BE2C (cell line): Measurements from ENCODE around the gene YLPM1.

Source experiments
- DNase-seq: peaks from one replicate; pipeline ENCODE4 v3.0.0-alpha.2; 2020
- H3K27me3 ChIP-seq: fragments of 250-450 bp; sonication (Bioruptor Pico); 2 replicates; pipeline ENCODE4 v1.5.1; 2020; ENCODE audit warnings: mild to moderate bottlenecking
- H3K36me3 ChIP-seq: fragments of 250-450 bp; sonication (Bioruptor Pico); 2 replicates; pipeline ENCODE4 v1.5.1; 2020; ENCODE audit warnings: mild to moderate bottlenecking
- H3K4me1 ChIP-seq: fragments of 250-450 bp; sonication (Bioruptor Pico); 2 replicates; pipeline ENCODE4 v1.5.1; 2020
- H3K4me3 ChIP-seq: 2 replicates; pipeline ENCODE4 v1.5.1; 2011; ENCODE audit warnings: low read depth, low read length
- H3K9me3 ChIP-seq: fragments of 250-450 bp; sonication (Bioruptor Pico); 2 replicates; pipeline ENCODE4 v1.5.1; 2020
- TF ChIP-seq, protein P1 (sequence below): IDR thresholded peaks from 2 replicates; pipeline ENCODE4 v1.5.1; 2012; ENCODE audit warnings: mild to moderate bottlenecking, low read depth, low read length

YLPM1 gene

DNA sequence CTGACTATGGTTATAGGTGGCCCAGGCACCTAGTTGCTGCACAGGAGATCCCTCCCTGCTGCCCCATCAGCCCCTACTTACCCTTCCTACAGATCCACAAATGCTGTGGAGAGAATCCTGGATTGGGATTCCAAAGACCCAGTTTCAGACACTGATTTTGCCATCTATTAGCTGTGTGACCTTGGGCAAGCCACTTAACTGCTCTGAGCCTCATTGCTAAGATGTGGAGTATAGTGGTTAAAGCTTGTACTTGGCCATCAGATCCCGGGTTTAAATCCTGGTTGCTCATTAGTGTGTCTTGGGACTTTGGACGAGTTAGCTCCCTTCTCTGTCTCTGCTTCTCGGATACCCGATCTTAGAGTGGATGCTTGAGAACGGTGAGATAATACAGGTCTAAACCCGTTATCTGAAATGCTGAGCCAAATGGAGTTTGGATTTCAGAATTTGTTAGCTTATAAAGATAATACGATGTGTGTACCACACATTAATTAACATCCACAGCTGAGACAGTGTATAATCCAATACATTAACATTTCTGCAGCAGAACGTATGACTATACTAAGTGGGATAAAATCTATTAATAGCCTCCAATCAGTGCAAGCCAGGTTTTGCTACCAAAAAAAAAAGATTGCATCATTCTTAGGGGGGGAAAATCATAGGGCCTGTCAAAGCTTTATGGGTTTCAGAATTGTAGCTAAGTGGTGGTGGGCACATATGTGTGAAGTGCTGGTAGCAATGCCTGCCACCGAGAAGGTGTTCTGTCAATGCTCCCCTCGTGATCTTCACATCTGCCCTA, 96.8 kb downstream of the YLPM1 start:
- TF ChIP-seq, protein P1, sequence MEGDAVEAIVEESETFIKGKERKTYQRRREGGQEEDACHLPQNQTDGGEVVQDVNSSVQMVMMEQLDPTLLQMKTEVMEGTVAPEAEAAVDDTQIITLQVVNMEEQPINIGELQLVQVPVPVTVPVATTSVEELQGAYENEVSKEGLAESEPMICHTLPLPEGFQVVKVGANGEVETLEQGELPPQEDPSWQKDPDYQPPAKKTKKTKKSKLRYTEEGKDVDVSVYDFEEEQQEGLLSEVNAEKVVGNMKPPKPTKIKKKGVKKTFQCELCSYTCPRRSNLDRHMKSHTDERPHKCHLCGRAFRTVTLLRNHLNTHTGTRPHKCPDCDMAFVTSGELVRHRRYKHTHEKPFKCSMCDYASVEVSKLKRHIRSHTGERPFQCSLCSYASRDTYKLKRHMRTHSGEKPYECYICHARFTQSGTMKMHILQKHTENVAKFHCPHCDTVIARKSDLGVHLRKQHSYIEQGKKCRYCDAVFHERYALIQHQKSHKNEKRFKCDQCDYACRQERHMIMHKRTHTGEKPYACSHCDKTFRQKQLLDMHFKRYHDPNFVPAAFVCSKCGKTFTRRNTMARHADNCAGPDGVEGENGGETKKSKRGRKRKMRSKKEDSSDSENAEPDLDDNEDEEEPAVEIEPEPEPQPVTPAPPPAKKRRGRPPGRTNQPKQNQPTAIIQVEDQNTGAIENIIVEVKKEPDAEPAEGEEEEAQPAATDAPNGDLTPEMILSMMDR = no peak
- Histone ChIP-seq H3K27me3 (no peaks in the 10 kb centered on the region), H3K4me1 (no peaks in the 10 kb centered on the region), H3K36me3 (peaks cover 3% of the 10 kb centered on the region; the same call in 1 of the 2 replicates), H3K9me3 (no peaks in the 10 kb centered on the region), H3K4me3 (no peak overlapping the region)
- no peak for DNase-seq

DNA sequence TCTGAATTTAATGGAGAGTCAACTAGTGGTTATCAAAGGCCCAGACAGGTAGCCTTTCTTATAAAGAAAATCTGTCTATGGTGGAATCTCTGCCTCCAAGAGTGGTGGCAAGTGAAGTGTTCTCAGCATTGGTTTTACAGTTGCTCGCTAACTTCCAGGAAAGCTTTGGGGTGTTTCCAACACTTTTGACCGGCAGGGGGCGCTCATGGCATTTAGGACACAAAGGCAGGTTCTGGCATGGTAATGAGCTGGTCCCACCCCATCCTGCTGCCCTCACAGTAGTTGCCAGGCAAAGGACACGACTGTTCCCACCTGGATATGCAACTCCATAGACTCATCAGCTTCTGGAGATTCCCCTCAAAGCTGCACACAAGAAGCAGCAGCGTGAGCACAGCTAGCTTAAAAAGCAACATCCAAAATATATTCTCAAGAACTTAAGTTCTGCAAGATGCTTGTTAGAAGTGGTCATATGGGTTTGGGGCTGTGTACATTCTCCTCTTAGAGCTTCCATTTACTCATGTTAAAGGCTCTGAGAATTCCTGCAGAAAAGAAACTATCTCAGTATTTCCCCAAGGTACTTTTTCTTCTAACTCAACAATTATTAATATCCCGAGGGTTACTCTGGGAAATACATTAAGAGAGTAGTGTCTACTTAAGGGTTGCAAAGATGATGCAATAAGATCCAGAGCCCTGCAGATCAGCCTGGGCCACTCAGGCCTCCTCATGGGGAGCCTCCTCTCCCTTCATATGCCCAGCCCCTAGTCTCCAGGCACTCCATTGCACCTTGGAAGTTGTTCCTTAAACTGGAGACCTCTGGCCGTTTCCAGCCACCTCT, 98.0 kb downstream of the YLPM1 start:
- H3K4me1 ChIP-seq = no peaks in the 10 kb centered on the region
- TF ChIP-seq, protein P1 = peak; percentile 95
- no peaks in the 10 kb centered on the region for H3K27me3 ChIP-seq
- no peaks in the 10 kb centered on the region for H3K9me3 ChIP-seq
- H3K4me3 ChIP-seq = no peak overlapping the region
- H3K36me3 ChIP-seq = no peaks in the 10 kb centered on the region; the same call in 1 of the 2 replicates
- peak; percentile 93 for DNase-seq

DNA sequence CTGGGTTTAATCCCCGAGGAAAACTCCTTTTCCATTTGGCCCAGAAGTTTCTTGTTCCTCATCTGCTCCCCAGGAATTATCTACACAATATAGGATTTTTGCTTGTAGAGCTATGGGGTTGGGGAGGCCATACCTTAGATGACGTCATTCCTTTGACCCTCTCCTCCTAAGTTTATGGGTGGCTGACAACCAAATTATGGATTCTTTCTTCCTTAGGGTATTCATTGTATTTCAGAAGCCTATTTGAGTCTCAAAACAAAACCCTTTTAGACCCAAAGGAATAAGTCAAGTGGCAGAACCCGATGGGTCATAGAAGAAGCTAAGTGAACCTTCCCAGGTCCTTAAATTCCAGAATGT, 98.6 kb downstream of the YLPM1 start:
- no peaks in the 10 kb centered on the region for H3K4me1 ChIP-seq
- TF ChIP-seq, protein P1 = no peak
- H3K4me3 ChIP-seq = no peak overlapping the region
- H3K36me3 ChIP-seq = no peaks in the 10 kb centered on the region
- H3K27me3 ChIP-seq = no peaks in the 10 kb centered on the region
- H3K9me3 ChIP-seq = no peaks in the 10 kb centered on the region
- no peak for DNase-seq

DNA sequence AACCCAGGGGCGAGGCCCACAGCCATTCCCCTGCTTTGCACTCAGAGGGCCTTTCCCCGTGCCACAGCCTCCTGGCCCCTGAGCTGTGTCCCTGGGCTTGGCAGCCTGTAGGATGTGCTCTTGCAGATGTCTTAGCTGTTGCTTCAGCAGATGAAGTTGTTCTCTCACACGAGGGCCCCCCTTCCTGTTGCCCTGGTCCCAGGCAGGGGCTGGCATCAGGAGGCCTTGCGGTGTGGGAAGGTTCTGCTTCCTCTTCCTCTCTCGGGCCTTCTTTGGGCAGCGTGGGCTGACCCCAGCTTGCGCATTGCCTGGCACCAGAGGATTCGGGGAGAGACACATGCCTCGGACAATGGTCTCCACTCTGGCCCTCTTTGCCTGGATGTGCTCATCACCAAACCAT, 100.2 kb downstream of the YLPM1 start:
- Histone ChIP-seq H3K4me1 (no peaks in the 10 kb centered on the region), H3K36me3 (no peaks in the 10 kb centered on the region), H3K9me3 (no peaks in the 10 kb centered on the region), H3K4me3 (no peak overlapping the region), H3K27me3 (no peaks in the 10 kb centered on the region)
- TF ChIP-seq, protein P1 = no peak
- DNase-seq = no peak

DNA sequence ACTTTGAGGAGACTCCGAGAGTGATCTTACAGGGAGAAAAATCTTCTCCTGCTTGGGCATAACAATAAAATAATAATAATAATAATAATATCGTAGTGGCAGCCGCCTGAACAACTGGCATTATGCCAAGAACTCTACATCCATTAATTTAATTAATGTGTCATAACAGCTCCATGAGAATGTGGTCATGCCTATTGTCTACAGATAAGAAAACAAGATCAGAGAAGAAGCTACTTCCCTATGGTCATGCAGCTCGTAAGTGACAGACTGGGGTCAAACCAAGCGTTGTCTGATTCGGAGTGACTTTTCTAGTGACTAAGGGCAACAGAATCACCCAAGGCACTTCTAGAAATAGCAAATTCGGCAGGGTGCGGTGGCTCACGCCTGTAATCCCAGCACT, 101.1 kb downstream of the YLPM1 start:
- TF ChIP-seq, protein P1 = no peak
- no peaks in the 10 kb centered on the region for H3K4me1 ChIP-seq
- no peaks in the 10 kb centered on the region for H3K9me3 ChIP-seq
- DNase-seq = no peak
- H3K4me3 ChIP-seq = no peak overlapping the region
- H3K27me3 ChIP-seq = no peaks in the 10 kb centered on the region
- no peaks in the 10 kb centered on the region for H3K36me3 ChIP-seq

DNA sequence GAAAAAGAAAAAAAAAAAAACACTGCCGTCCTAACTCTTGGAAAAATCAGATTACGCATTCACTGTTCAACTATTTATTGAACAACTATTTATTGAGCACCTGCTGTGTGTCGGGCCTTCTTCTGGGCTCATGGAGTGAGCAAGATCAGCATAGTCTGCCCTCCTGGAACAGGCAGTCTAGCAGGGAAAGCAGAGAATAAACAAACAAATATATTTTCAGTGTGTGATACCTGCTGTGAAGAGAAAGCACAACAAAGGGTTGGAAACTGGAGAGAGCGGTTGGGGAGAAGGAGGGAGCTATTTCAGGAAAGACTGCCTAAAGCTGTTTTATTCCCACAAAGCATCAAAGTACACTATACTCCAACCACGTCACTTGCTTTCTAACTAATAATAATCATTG, 102.0 kb downstream of the YLPM1 start:
- Histone ChIP-seq H3K9me3 (no peaks in the 10 kb centered on the region), H3K27me3 (no peaks in the 10 kb centered on the region), H3K36me3 (no peaks in the 10 kb centered on the region), H3K4me1 (no peaks in the 10 kb centered on the region), H3K4me3 (no peak overlapping the region)
- no peak for DNase-seq
- TF ChIP-seq, protein P1 = no peak
